Thyroid gland (tissue), 4 donors: Measurements from ENCODE around the gene DNAAF2.
"Not testable (repeated sequence)": the region's sequence is repeated elsewhere in the genome, so short reads cannot be mapped to it uniquely, and the experiment has no call there.

Experiments used
- CTCF ChIP-seq, 6 experiments: fragments of 200-600 bp in 3 of 6; fragments of 450-650 bp in 3 of 6; sonication (generic) in 3 of 6; IDR thresholded peaks; one replicate each; pipeline ENCODE4 v1.5.1; 2016 to 2019; ENCODE audit warnings: antibody characterized with exemption in 6 of 6, mild to moderate bottlenecking in 2 of 6, inconsistent platforms in 1 of 6, moderate library complexity in 1 of 6
- POLR2A ChIP-seq, 2 donors: fragments of 450-650 bp; IDR thresholded peaks; one replicate each; pipeline ENCODE4 v1.6.1; 2017; ENCODE audit warnings: antibody characterized with exemption in 2 of 2, mild to moderate bottlenecking in 2 of 2, moderate library complexity in 1 of 2

- not testable (repeated sequence) for TF ChIP-seq CTCF, POLR2A (IDR thresholded peaks at IDR 0.05)
These were observed 15.8 kb downstream of the DNAAF2 start for GRCh38 chr14:49619273-49619672.
